B cell (primary cell): ENCODE data around the gene NETO2.

Experiments
- EZH2 ChIP-seq: IDR thresholded peaks from 2 replicates; pipeline ENCODE4 v1.6.1; 2012; ENCODE audit warnings: borderline replicate concordance, low read depth, mild to moderate bottlenecking, moderate library complexity, low read length; ENCODE audit not compliant: insufficient read depth, poor library complexity, severe bottlenecking
- TF ChIP-seq, protein P1 (sequence below): fragments of 200-600 bp; IDR thresholded peaks from one replicate; pipeline ENCODE4 v1.8.0; 2022; ENCODE audit warnings: antibody characterized with exemption, mild to moderate bottlenecking

DNA sequence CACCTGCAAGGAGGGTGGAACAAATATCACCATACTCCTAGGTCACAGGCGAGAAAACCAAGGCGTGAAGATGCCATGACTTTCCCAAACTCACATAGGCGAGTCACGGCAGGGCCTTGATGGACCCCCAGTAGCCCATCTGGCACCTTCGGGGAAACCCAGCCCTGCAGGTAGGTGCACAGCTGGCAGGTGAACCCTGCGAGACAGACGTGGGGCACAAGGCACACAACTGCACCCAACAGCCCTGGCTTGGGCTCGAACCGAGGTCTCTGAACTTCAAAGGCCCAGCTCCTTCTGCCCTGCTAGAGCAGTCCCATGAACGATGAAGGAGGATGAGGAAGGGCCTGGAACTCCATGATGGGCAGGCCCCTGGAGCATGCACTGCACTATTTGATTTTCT lies 92.7 kb downstream of the NETO2 start:
- TF ChIP-seq, protein P1, sequence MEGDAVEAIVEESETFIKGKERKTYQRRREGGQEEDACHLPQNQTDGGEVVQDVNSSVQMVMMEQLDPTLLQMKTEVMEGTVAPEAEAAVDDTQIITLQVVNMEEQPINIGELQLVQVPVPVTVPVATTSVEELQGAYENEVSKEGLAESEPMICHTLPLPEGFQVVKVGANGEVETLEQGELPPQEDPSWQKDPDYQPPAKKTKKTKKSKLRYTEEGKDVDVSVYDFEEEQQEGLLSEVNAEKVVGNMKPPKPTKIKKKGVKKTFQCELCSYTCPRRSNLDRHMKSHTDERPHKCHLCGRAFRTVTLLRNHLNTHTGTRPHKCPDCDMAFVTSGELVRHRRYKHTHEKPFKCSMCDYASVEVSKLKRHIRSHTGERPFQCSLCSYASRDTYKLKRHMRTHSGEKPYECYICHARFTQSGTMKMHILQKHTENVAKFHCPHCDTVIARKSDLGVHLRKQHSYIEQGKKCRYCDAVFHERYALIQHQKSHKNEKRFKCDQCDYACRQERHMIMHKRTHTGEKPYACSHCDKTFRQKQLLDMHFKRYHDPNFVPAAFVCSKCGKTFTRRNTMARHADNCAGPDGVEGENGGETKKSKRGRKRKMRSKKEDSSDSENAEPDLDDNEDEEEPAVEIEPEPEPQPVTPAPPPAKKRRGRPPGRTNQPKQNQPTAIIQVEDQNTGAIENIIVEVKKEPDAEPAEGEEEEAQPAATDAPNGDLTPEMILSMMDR = no peak
- no peak for TF ChIP-seq EZH2
